Fibroblast of lung (primary cell): ENCODE measurements around the gene BECN2. TPM values are rescaled to one million over a fixed set of nuclear protein-coding genes. Genes with fewer than 3 reads are reported as not detected.

Experiments used
- DNase-seq, 2 donors: peaks; one replicate each; pipeline versions ENCODE4 v3.0.0 to v3.0.0-alpha.2; 2010; ENCODE audit warnings: low read depth in 2 of 2
- H2AFZ ChIP-seq: 2 replicates; pipeline ENCODE4 v1.5.1; 2012; ENCODE audit warnings: low read length, control low read depth, inconsistent platforms
- H3K27ac ChIP-seq: 2 replicates; pipeline ENCODE4 v1.5.1; 2011; ENCODE audit warnings: low read length, control low read depth; ENCODE audit not compliant: insufficient read depth
- H3K27me3 ChIP-seq: 2 replicates; pipeline ENCODE4 v1.5.1; 2011; ENCODE audit warnings: mild to moderate bottlenecking, low read length; ENCODE audit not compliant: control insufficient read depth, insufficient read depth
- H3K36me3 ChIP-seq: 2 replicates; pipeline ENCODE4 v1.5.1; 2011; ENCODE audit warnings: low read length; ENCODE audit not compliant: control insufficient read depth, insufficient read depth
- H3K4me1 ChIP-seq: 2 replicates; pipeline ENCODE4 v1.5.1; 2011; ENCODE audit warnings: low read length; ENCODE audit not compliant: control insufficient read depth, insufficient read depth; ENCODE audit errors: extremely low read depth
- H3K4me2 ChIP-seq: 2 replicates; pipeline ENCODE4 v1.5.1; 2011; ENCODE audit warnings: low read length, control low read depth; ENCODE audit not compliant: insufficient read depth; ENCODE audit errors: extremely low read depth
- H3K4me3 ChIP-seq, 4 experiments: fragments of 200-600 bp in 1 of 4; sonication (generic) in 1 of 4; replicated peaks in 1 of 4; 2 replicates each; pipeline ENCODE4 v1.5.1; 2011 to 2016; ENCODE audit warnings: low read length in 4 of 4, low read depth in 3 of 4, mild to moderate bottlenecking in 3 of 4, control low read depth in 2 of 4, inconsistent platforms in 1 of 4, mixed read lengths in 1 of 4; ENCODE audit not compliant: insufficient read depth in 1 of 4; ENCODE audit errors: control extremely low read depth in 1 of 4
- H3K79me2 ChIP-seq: 2 replicates; pipeline ENCODE4 v1.5.1; 2012; ENCODE audit warnings: mild to moderate bottlenecking, low read length, inconsistent platforms; ENCODE audit not compliant: control insufficient read depth, insufficient read depth
- H3K9ac ChIP-seq: 2 replicates; pipeline ENCODE4 v1.5.1; 2011; ENCODE audit warnings: mild to moderate bottlenecking, low read length, control low read depth; ENCODE audit not compliant: insufficient read depth
- H3K9me3 ChIP-seq: 2 replicates; pipeline ENCODE4 v1.5.1; 2012; ENCODE audit warnings: low read depth, low read length; ENCODE audit not compliant: control insufficient read depth, insufficient read depth
- H4K20me1 ChIP-seq: 2 replicates; pipeline ENCODE4 v1.5.1; 2011; ENCODE audit warnings: low read length; ENCODE audit not compliant: control insufficient read depth, insufficient read depth; ENCODE audit errors: extremely low read depth
- EZH2 ChIP-seq: IDR thresholded peaks from 2 replicates; pipeline ENCODE4 v1.5.1; 2012; ENCODE audit warnings: low read length, control low read depth, mild to moderate bottlenecking; ENCODE audit errors: missing control alignments
- polyA plus RNA-seq, 2 donors: library from polyadenylated mRNA; depleted of rRNA in 1 of 2; stranded (reverse) in 1 of 2; unstranded in 1 of 2; fragments of >200 nt; gene quantifications; 2 replicates each; pipeline ENCODE4 v1.2.1, GENCODE V29; 2011 to 2012; ENCODE audit warnings: missing spikeins in 1 of 2
- total RNA-seq: library from RNA; depleted of rRNA; stranded (reverse); fragments of >200 nt; gene quantifications from 2 replicates; pipeline ENCODE4 v1.2.1, GENCODE V29; 2014
- TF ChIP-seq, protein P1 (sequence below), 2 donors: IDR thresholded peaks in 1 of 2; conservative IDR thresholded peaks in 1 of 2; 1 replicate in 1 of 2; 2 replicates in 1 of 2; pipeline ENCODE4 v1.5.1; 2011 to 2012; ENCODE audit warnings: low read length in 2 of 2, control low read depth in 1 of 2, inconsistent platforms in 1 of 2, low read depth in 1 of 2, mild to moderate bottlenecking in 1 of 2

The BECN2 gene
- total and polyA plus RNA-seq, 2 donors (not counting 1 experiment from before 2014, with no cell fraction given): not detected

DNA sequence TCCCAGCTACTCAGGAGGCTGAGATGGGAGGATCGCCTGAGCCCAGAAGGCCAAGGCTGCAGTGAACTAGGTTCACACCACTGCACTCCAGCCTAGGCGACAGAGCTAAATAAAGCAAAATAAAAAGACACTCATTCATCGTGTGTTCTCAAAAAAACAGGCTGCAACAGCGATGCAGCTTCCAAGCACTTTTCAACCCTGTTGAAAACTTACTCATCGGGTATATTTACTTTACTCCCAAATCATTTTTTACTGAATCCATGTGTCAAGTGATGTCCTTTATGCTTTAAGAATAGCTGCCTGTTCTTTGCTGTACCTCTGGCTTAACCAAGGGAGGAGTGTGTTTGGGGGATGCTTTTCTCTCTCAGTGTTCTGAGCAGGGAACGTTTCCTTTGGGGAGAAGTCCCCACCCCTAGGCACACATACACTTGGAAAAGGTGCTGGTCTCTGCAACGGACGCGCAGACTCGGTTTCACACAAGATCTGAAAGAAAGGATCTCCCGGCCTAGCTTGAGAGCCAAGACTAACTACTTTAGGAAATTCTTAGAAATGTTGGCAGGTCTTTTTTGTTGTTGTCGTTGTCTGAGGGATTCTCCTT lies 39.9 kb downstream of the BECN2 start:
- no peaks in the 10 kb centered on the region for H3K79me2 ChIP-seq
- no peaks in the 10 kb centered on the region for H4K20me1 ChIP-seq
- H3K9me3 ChIP-seq: no peaks in the 10 kb centered on the region
- H3K4me2 ChIP-seq: no peak overlapping the region
- no peaks in the 10 kb centered on the region for H3K4me1 ChIP-seq
- H3K27me3 ChIP-seq: no peaks in the 10 kb centered on the region
- no peak overlapping the region for H2AFZ ChIP-seq
- no peak for DNase-seq
- H3K4me3 ChIP-seq: no peak overlapping the region
- no peaks in the 10 kb centered on the region for H3K36me3 ChIP-seq
- H3K27ac ChIP-seq: no peak overlapping the region
- no peak overlapping the region for H3K9ac ChIP-seq
- TF ChIP-seq, protein P1, sequence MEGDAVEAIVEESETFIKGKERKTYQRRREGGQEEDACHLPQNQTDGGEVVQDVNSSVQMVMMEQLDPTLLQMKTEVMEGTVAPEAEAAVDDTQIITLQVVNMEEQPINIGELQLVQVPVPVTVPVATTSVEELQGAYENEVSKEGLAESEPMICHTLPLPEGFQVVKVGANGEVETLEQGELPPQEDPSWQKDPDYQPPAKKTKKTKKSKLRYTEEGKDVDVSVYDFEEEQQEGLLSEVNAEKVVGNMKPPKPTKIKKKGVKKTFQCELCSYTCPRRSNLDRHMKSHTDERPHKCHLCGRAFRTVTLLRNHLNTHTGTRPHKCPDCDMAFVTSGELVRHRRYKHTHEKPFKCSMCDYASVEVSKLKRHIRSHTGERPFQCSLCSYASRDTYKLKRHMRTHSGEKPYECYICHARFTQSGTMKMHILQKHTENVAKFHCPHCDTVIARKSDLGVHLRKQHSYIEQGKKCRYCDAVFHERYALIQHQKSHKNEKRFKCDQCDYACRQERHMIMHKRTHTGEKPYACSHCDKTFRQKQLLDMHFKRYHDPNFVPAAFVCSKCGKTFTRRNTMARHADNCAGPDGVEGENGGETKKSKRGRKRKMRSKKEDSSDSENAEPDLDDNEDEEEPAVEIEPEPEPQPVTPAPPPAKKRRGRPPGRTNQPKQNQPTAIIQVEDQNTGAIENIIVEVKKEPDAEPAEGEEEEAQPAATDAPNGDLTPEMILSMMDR (conservative IDR thresholded peaks at IDR 0.05 in 1 of 2, IDR thresholded peaks at IDR 0.05 in 1 of 2; ENCODE audit: low read depth in 1 of 2, low read length in 2 of 2): no peak
- no peak for TF ChIP-seq EZH2

- peak overlapping the region; percentile 11 for H3K4me2 ChIP-seq
- no peaks in the 10 kb centered on the region for H3K9me3 ChIP-seq
- TF ChIP-seq, protein P1 (conservative IDR thresholded peaks at IDR 0.05 in 1 of 2, IDR thresholded peaks at IDR 0.05 in 1 of 2; ENCODE audit: low read depth in 1 of 2, low read length in 2 of 2): peak; percentile 78
- no peak for TF ChIP-seq EZH2
- no peak overlapping the region for H3K9ac ChIP-seq
- H3K4me1 ChIP-seq: no peaks in the 10 kb centered on the region
- peak; percentile 88 to 91 for DNase-seq
- no peaks in the 10 kb centered on the region for H3K27me3 ChIP-seq
- peak overlapping the region; percentile 42 for H2AFZ ChIP-seq
- H3K4me3 ChIP-seq: peak overlapping the region in 2 of 4 experiments; percentile 46 to 63
- no peaks in the 10 kb centered on the region for H3K79me2 ChIP-seq
- no peaks in the 10 kb centered on the region for H3K36me3 ChIP-seq
- H4K20me1 ChIP-seq: no peaks in the 10 kb centered on the region
- peak overlapping the region; percentile 8 for H3K27ac ChIP-seq
Measured at GRCh38 chr1:241998412-241998921, 40.9 kb downstream of the BECN2 start.

DNA sequence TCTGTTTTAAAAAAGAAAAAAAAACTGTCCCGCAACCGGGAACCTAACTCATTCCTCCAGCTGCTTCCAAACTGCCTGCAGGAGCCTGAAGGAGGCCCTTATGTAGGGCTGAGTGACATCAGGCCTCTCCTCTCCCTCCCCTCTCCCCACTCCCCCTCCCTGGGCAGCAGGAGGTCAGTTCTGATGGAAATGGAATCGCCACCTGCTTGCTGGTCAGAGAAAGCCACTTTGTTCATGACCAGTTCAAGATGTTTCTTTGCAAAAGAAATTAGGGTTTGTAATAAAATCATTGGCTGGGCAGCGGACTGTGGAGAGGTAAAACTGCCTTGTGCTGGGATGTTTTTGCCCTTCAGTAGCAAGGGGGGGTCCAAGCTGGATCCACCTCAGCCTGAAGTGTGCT lies 41.5 kb downstream of the BECN2 start, which contains the start of gene MAP1LC3C:
MAP1LC3C (minus strand) TSS at position 73 of the 400 bp plus-strand sequence. CDS start 90 bp downstream, outside the sequence.
- Histone ChIP-seq H2AFZ (peak within 1 kb of the TSS; percentile 42), H3K9ac (no peak within 1 kb of the TSS), H3K79me2 (no peaks in the 10 kb centered on the region), H4K20me1 (no peaks in the 10 kb centered on the region), H3K27ac (peak within 1 kb of the TSS; percentile 8), H3K4me3 (peak within 1 kb of the TSS in 2 of 4 experiments; percentile 46 to 63), H3K9me3 (no peaks in the 10 kb centered on the region), H3K4me1 (no peaks in the 10 kb centered on the region), H3K36me3 (no peaks in the 10 kb centered on the region), H3K4me2 (peak within 1 kb of the TSS; percentile 11), H3K27me3 (no peaks in the 10 kb centered on the region)
- TF ChIP-seq, protein P1 (conservative IDR thresholded peaks at IDR 0.05 in 1 of 2, IDR thresholded peaks at IDR 0.05 in 1 of 2; ENCODE audit: low read depth in 1 of 2, low read length in 2 of 2): no peak
- TF ChIP-seq EZH2: no peak
- peak in 1 of 2 donors; percentile 11 for DNase-seq
